Measurements from ENCODE around the gene RILPL1.

The RILPL1 gene, protein sequence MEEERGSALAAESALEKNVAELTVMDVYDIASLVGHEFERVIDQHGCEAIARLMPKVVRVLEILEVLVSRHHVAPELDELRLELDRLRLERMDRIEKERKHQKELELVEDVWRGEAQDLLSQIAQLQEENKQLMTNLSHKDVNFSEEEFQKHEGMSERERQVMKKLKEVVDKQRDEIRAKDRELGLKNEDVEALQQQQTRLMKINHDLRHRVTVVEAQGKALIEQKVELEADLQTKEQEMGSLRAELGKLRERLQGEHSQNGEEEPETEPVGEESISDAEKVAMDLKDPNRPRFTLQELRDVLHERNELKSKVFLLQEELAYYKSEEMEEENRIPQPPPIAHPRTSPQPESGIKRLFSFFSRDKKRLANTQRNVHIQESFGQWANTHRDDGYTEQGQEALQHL

DNA sequence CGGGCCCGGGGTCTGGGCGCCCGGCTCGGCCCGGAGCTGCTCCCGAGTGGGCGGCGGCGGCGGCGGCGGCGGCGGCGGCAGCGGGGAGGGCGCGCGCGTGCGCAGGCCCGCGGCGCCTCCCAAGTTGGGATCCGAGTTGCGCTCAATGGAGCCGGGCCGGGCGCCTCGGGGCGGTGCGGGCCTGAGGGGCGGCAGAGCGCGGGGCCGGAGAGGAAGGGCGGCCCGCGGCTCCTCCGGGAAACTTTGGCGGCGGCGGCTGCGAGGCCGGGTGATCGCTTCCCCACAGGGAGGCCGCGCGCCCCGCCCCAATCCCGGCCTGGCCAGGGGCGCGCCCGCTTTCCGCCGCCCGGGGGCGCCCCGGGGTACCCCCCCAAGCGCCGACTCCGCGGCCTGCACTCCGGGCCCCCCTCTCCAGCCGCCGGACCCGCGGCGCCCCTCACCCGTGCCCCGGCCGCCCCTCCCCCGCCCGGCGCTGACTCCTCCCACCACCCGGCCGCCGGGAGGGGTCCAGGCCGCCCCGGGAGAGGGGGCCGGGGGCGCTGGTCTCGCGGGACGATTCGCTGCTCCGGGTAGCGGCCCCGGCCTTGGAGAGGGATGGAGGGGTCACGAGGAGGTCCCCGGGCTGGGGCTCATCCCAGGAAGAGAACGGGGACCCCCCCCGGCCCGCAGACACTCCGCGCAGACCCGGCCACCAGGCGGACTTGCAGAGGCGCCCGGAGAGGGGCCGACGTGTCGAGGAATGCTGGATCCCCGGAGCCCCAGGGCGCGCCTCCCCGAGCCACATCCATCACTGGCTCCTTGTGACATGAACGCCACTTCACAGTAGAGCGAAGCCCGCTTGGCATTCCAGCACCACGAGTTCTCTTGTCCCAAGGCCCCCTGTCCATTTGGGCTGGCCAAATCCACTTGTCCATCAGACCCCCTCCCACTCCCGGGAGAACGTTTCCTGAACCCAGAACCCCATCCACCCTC is at the start of gene RILPL1:
TSS of gene RILPL1 (minus strand) at position 48 of the 972 bp plus-strand sequence. CDS start 237 bp downstream, outside the sequence.
- TF ChIP-seq GATA3 (IDR thresholded peaks at IDR 0.05; ENCODE audit: low read depth, low read length) (no peak), GATA2 (IDR thresholded peaks at IDR 0.05; ENCODE audit: low read depth, low read length) (no peak)

DNA sequence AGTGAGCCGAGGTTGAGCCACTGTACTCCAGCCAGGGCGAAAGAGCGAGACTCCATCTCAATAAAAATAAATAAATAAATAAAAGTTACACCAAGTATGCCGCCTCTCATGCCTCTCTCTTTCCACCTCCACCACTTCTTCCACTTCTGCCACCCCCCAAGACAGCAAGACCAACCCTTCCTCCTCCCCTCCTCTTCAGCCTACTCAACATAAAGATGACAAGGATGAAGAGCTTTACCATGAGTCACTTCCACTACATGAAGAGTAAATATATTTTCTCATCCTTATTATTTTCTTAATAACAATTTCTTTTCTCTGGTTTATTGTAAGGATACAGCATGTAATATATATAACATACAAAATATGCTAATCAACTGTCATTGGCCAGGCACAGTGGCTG is 47.3 kb upstream of the RILPL1 start:
- no peak for TF ChIP-seq GATA3 (IDR thresholded peaks at IDR 0.05; ENCODE audit: low read depth, low read length)
- TF ChIP-seq GATA2 (IDR thresholded peaks at IDR 0.05; ENCODE audit: low read depth, low read length): no peak

DNA sequence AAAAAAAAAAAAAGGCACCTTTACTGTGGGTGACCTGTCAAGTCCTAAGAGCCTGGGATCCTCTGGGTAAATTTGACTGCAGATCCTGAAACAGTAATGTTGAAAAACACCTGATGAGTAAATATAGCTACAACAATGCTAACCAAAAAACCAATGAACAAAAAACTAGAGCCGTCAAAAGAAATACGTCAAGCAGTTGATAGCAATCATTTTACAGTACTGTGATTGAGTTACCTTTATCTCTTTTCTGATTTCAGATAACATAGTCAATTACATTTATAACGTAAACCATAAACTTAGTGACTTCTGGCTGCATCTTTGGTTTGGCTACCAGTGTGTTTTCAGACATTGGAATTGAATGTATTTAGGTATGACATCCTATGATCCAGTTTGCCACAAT is 44.7 kb upstream of the RILPL1 start:
- TF ChIP-seq GATA3 (IDR thresholded peaks at IDR 0.05; ENCODE audit: low read depth, low read length): peak; percentile 71
- peak; percentile 59 for TF ChIP-seq GATA2 (IDR thresholded peaks at IDR 0.05; ENCODE audit: low read depth, low read length)

DNA sequence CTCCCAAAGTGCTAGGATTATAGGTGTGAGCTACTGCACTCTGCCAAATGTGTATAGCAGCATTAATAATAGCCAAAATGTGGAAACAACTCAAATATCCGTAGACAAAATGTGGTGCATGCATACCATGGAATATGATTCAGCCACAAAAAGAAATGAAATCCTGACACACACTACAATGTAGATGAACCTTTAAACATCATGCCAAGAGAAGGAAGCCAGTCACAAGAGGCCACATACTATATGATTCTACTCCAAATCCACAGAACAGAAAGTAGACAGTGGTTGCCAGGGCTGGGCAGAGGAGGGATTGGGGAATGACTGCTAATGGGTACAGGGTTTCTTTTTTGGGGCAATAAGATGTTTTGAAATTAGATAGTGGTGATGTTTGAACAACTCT is 43.1 kb upstream of the RILPL1 start:
- TF ChIP-seq GATA3 (IDR thresholded peaks at IDR 0.05; ENCODE audit: low read depth, low read length) (no peak), GATA2 (IDR thresholded peaks at IDR 0.05; ENCODE audit: low read depth, low read length) (no peak)

DNA sequence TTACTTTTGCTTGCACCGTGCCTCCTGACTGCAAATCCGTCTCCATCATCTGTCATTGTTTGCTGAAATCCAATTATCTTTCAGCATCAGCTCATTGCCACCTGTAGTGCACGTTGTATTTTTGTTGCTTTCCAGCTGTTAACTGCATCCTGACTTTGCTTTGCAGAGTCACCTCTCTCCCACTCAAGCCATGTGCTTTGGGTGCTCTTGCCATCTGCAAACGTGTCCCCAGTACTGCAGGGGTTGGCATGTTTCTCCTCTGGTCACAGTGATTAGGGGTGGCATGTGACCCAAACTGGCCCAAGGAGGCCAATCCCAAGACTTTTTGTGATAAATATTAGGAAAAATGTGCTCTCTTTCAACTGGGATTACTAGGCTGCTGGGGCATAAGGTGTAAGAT is 40.4 kb upstream of the RILPL1 start:
- TF ChIP-seq GATA3 (IDR thresholded peaks at IDR 0.05; ENCODE audit: low read depth, low read length) (no peak), GATA2 (IDR thresholded peaks at IDR 0.05; ENCODE audit: low read depth, low read length) (no peak)

DNA sequence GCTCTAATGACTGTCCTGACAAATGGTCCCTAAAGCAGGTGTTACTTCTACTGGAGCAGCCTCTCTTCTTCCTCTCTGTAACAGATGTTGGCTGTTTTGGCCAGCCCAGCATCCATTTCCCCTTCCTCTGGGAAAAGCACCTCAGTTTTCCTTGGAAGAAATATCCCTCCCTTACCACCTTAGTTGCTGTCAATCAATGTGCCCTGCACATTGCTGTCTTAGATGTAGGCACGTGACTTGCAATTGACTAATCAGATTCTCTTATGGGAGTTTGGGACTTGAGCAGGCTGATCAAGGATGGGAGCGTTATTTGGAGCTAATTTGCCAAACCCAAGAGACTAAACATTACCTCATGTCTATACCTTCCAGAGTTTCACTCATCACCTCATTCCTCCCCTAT is 38.9 kb upstream of the RILPL1 start:
- TF ChIP-seq GATA3 (IDR thresholded peaks at IDR 0.05; ENCODE audit: low read depth, low read length) (no peak), GATA2 (IDR thresholded peaks at IDR 0.05; ENCODE audit: low read depth, low read length) (no peak)

DNA sequence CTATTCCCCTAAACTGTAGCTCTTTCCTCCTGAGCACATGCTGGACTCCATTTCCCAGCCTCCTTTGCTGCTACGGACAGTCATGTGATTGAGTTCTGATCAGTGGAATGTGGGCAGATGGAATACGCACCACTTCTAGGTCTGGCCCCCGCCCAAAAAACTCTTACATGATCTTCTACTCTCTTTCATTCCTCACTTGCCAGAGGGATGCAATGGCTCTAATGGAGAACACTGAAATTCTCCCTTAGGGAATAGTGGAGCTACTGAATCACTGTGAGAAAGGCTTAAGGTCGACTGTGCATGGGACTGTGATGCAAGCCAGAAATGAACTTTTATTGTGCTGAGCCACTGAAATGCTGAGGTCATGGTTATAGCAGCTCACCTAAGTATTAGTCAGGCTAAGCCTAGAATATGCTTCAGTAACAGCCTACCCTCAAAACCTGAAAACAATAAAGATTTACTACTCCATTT is 37.9 kb upstream of the RILPL1 start:
- TF ChIP-seq GATA2 (IDR thresholded peaks at IDR 0.05; ENCODE audit: low read depth, low read length) (no peak), GATA3 (IDR thresholded peaks at IDR 0.05; ENCODE audit: low read depth, low read length) (no peak)

DNA sequence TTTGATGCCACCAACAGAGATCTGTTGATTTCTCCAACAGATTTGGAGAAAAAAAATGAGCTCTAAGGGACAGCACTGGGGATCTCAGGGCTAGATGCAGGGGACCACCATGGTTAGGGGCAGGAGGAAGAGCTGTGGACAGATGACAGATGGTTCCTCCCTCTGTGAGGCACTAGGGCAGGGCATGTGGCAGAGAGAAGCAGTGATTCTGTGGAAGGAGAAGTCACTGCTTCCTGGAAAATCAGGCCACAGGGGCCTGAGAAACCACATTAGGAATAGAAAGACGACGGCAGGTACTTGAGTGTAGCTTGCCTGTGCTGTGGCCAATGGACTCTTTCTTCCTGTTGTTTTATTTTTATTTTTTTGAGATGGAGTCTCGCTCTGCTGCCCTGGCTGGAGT is 25.9 kb upstream of the RILPL1 start:
- no peak for TF ChIP-seq GATA2 (IDR thresholded peaks at IDR 0.05; ENCODE audit: low read depth, low read length)
- TF ChIP-seq GATA3 (IDR thresholded peaks at IDR 0.05; ENCODE audit: low read depth, low read length): no peak

DNA sequence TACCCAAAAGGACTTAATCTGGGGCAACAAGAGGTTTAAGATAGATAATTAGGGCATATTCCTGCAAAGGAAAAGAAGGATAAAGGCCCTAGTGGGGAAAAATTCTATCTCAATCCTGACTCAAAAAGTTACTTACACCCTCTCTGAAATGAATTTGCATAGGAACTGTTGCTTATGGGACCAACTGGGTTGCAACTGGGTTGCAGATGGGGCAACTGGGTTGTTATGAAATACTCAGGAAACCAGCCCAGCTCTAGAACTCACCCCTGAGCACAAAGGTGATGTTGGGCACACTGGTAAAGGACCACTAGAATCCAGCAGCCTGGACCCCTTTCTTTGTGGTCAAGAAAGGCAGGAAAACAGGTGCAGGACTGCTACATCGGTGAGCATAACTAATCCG is 17.2 kb upstream of the RILPL1 start:
- no peak for TF ChIP-seq GATA3 (IDR thresholded peaks at IDR 0.05; ENCODE audit: low read depth, low read length)
- TF ChIP-seq GATA2 (IDR thresholded peaks at IDR 0.05; ENCODE audit: low read depth, low read length): no peak

DNA sequence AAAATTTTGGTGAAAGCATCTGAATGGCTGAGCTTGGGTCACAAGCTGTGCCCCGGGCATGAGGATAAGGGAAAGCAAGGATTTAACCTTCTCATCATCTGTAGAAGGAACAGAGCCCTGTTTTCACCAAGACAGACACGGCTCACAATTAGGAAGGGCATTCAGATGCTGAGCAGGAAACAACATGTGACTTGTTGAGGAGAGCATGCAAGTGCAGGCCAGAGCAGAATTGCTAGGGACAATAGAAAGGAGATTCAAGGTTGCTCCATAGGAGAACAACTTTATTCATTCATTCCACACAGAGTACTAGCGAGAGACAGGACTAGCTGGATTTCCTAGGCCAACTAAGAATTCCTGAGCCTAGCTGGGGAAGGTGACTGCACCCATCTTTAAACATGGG is 14.6 kb upstream of the RILPL1 start:
- TF ChIP-seq GATA3 (IDR thresholded peaks at IDR 0.05; ENCODE audit: low read depth, low read length) (no peak), GATA2 (IDR thresholded peaks at IDR 0.05; ENCODE audit: low read depth, low read length) (no peak)

DNA sequence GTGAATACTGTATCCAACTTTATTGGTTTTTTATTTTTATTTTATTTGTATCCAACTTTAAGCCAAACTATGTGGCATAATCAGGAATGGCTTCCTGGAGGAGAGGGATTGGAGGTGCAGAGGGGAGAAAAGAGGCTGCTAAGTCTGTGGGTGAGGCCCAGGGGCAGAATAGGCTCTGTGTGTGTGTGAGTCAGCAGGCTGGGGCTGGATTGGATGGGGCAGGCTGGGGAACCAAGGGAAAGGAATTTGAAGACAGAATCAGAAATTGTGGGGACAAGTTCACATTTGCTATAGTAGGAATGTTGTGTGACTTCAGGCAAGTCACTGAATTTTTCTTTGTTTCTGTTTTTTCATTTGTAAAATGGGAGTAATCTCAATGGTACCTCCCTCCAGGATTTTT is 12.8 kb upstream of the RILPL1 start:
- TF ChIP-seq GATA3 (IDR thresholded peaks at IDR 0.05; ENCODE audit: low read depth, low read length): no peak
- no peak for TF ChIP-seq GATA2 (IDR thresholded peaks at IDR 0.05; ENCODE audit: low read depth, low read length)

DNA sequence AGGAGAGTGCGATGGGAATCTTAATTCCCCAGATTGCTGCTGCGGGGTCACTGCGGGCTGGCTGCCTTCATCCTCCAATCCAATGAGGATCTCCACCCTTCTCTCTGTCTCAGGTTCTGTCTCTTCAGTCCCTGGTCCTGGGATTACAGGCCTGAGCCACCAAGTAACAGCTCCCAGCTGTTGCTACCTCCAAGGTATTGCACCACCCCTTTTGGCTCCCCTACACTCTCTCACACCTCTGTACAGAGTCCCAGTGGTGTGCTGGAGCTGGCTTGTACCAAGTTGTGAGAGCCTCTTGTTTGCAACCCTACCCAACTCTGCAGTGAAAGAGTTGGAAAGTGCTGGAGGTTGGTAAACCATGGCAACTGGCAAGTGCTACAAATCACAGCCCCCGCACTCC is 10.0 kb upstream of the RILPL1 start:
- no peak for TF ChIP-seq GATA2 (IDR thresholded peaks at IDR 0.05; ENCODE audit: low read depth, low read length)

DNA sequence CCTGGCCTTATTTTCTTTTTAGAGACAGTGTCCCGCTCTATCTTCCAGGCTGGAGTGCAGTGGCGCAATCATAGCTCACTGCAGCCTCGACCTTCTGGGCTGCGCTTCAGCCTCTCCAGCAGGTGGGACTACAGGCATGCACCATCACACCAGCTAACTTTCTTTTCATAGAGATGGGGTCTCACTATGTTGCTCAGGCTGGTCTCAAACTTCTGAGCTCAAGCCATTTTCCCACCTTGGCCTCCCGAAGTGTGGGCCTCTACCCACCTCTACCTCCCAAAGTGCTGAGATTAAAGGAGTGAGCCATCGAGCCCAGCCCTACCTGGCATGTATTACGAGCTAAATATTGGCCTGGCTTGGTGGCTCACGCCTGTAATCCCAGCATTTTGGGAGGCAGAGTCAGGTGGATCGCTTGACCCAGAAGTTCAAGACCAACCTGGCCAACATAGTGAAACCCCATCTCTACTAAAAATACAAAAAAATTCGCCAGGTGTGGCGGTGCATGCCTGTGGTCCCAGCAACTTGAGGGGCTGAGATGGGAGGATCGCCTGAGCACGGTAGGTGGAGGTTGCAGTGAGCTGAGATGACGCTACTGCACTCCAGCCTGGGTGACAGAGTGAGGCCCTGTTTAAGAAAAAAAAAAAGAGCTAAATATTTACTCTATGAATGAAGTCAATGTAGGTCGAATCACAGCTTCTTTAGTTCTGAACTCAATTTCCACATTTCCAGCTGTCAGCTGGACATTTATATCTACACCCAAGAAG is 7.6 kb upstream of the RILPL1 start:
- TF ChIP-seq GATA2 (IDR thresholded peaks at IDR 0.05; ENCODE audit: low read depth, low read length): no peak
- no peak for TF ChIP-seq GATA3 (IDR thresholded peaks at IDR 0.05; ENCODE audit: low read depth, low read length)

Data from SH-SY5Y (cell line).